Measurements from ENCODE around the gene INAFM1.

- TF ChIP-seq CTCF (IDR thresholded peaks at IDR 0.05) (no peak), EP300 (IDR thresholded peaks at IDR 0.05) (no peak)
Measured at GRCh38 chr19:47313754-47314295, 39.1 kb downstream of the INAFM1 start.

All from stomach (tissue), 4 donors.